Bronchial epithelial cell (primary cell): ENCODE results near the gene MPZL1. TPM values are rescaled to one million over a fixed set of nuclear protein-coding genes. Genes with fewer than 3 reads are reported as not detected.

Experiments used
- DNase-seq: peaks from one replicate; pipeline ENCODE4 v3.0.0-alpha.2; 2010; ENCODE audit warnings: low read depth
- FAIRE-seq: peaks from 2 replicates; lab custom pipeline; 2011; peaks lifted over from hg19 to GRCh38; lab: Jason Lieb, UNC
- H3K27me3 ChIP-seq: 2 replicates; pipeline ENCODE4 v1.5.1; 2011; ENCODE audit warnings: low read length; ENCODE audit not compliant: control insufficient read depth, insufficient read depth
- H3K36me3 ChIP-seq: 2 replicates; pipeline ENCODE4 v1.5.1; 2011; ENCODE audit warnings: low read length; ENCODE audit not compliant: control insufficient read depth, insufficient read depth
- H3K4me3 ChIP-seq: 2 replicates; pipeline ENCODE4 v1.5.1; 2011; ENCODE audit warnings: mild to moderate bottlenecking, low read depth, low read length, control low read depth
- CTCF ChIP-seq: IDR thresholded peaks from 2 replicates; pipeline ENCODE4 v1.5.1; 2011; ENCODE audit warnings: mild to moderate bottlenecking, moderate library complexity, low read length, control low read depth, inconsistent platforms; ENCODE audit not compliant: insufficient read depth, severe bottlenecking
- total RNA-seq: library from RNA; depleted of rRNA; stranded (reverse); fragments of >200 nt; gene quantifications from 2 replicates; pipeline ENCODE4 v1.2.1, GENCODE V29; 2014

Gene MPZL1
- total RNA-seq, 1 donor from 2014 or later = 95.6 TPM

GRCh38 chr1:167676205-167676915, 45.4 kb upstream of the MPZL1 start:
- DNase-seq = no peak
- TF ChIP-seq CTCF = no peak
- Histone ChIP-seq H3K36me3 (no peaks in the 10 kb centered on the region), H3K4me3 (no peak overlapping the region), H3K27me3 (no peaks in the 10 kb centered on the region)
- no peak for FAIRE-seq

GRCh38 chr1:167676916-167677848, 44.6 kb upstream of the MPZL1 start:
- no peak for TF ChIP-seq CTCF
- FAIRE-seq (no peak), DNase-seq (no peak)
- H3K36me3 ChIP-seq = no peaks in the 10 kb centered on the region
- H3K4me3 ChIP-seq = no peak overlapping the region
- H3K27me3 ChIP-seq = no peaks in the 10 kb centered on the region

GRCh38 chr1:167678422-167678821, 43.4 kb upstream of the MPZL1 start:
- Histone ChIP-seq H3K27me3 (no peaks in the 10 kb centered on the region), H3K4me3 (no peak overlapping the region), H3K36me3 (no peaks in the 10 kb centered on the region)
- DNase-seq (no peak), FAIRE-seq (no peak)
- TF ChIP-seq CTCF = no peak

- DNase-seq = no peak
- H3K36me3 ChIP-seq = no peaks in the 10 kb centered on the region
- no peaks in the 10 kb centered on the region for H3K27me3 ChIP-seq
- no peak for TF ChIP-seq CTCF
- FAIRE-seq = no peak
- no peak overlapping the region for H3K4me3 ChIP-seq
These were observed 42.9 kb upstream of the MPZL1 start for GRCh38 chr1:167678838-167679237.

GRCh38 chr1:167679714-167680113, 42.1 kb upstream of the MPZL1 start:
- no peaks in the 10 kb centered on the region for H3K36me3 ChIP-seq
- no peak for DNase-seq
- no peak overlapping the region for H3K4me3 ChIP-seq
- TF ChIP-seq CTCF = no peak
- H3K27me3 ChIP-seq = no peaks in the 10 kb centered on the region
- no peak for FAIRE-seq
